ENCODE results near the gene FERD3L.
A peak's percentile ranks its signal among the peaks of the same experiment; 100 is the strongest.

Gene FERD3L

GRCh38 chr7:19117091-19117869 lies 27.9 kb downstream of the FERD3L start, which contains the start of gene TWIST1:
TSS of gene TWIST1 (minus strand) at chr7:19117636. CDS start at chr7:19117321, 315 bp downstream.
- H3K4me2 ChIP-seq (ENCODE audit: low read depth, low read length) = peak within 1 kb of the TSS; percentile 96
- no peaks in the 10 kb centered on the region for H3K9me3 ChIP-seq (replicated peaks; ENCODE audit: insufficient read depth, low read length)
- H3K4me1 ChIP-seq (ENCODE audit: low read length) = 0 out of 2 replicates have a peak, but pooled peaks cover 4% of the 10 kb centered on the region
- no peaks in the 10 kb centered on the region for H4K20me1 ChIP-seq (ENCODE audit: insufficient read depth, low read length)
- H3K27ac ChIP-seq (ENCODE audit: low read length) = no peak within 1 kb of the TSS
- DNase-seq = peak; percentile 59
- no peaks in the 10 kb centered on the region for H3K36me3 ChIP-seq (replicated peaks; ENCODE audit: insufficient read depth, low read length)
- no peaks in the 10 kb centered on the region for H3K79me2 ChIP-seq (ENCODE audit: low read length)
- H2AFZ ChIP-seq (ENCODE audit: low read length) = peak within 1 kb of the TSS; percentile 93
- no peak for TF ChIP-seq EZH2 (optimal IDR thresholded peaks at IDR 0.05; ENCODE audit: low read depth, low read length)
- TF ChIP-seq CTCF (IDR thresholded peaks at IDR 0.05; ENCODE audit: low read length) = no peak
- no peak for TF ChIP-seq EZH2phosphoT487 (IDR thresholded peaks at IDR 0.05; ENCODE audit: low read length)
- no peaks in the 10 kb centered on the region for H3K9me2 ChIP-seq (replicated peaks; ENCODE audit: insufficient read depth, low read length)
- H3K27me3 ChIP-seq (replicated peaks; ENCODE audit: insufficient read depth, low read length) = peaks cover 6% of the 10 kb centered on the region; the same call in 1 of the 2 replicates
- peak within 1 kb of the TSS; percentile 96 for H3K4me3 ChIP-seq (ENCODE audit: low read length)
- no peaks in the 10 kb centered on the region for H3F3A ChIP-seq (ENCODE audit: insufficient read depth, low read length)
- H3K9ac ChIP-seq (ENCODE audit: low read length) = peak within 1 kb of the TSS; percentile 50; the same call in 1 of the 2 replicates

GRCh38 chr7:19116121-19117090 lies 28.8 kb downstream of the FERD3L start:
- H3K9me2 ChIP-seq (replicated peaks; ENCODE audit: insufficient read depth, low read length) = no peaks in the 10 kb centered on the region
- no peaks in the 10 kb centered on the region for H3F3A ChIP-seq (ENCODE audit: insufficient read depth, low read length)

GRCh38 chr7:19114551-19114855 lies 30.7 kb downstream of the FERD3L start:
- H3K27ac ChIP-seq (ENCODE audit: low read length) = no peak overlapping the region
- no peak overlapping the region for H3K4me2 ChIP-seq (ENCODE audit: low read depth, low read length)
- H4K20me1 ChIP-seq (ENCODE audit: insufficient read depth, low read length) = no peaks in the 10 kb centered on the region
- no peaks in the 10 kb centered on the region; the same call in 1 of the 2 replicates for H3K27me3 ChIP-seq (replicated peaks; ENCODE audit: insufficient read depth, low read length)
- no peaks in the 10 kb centered on the region for H3K36me3 ChIP-seq (replicated peaks; ENCODE audit: insufficient read depth, low read length)
- no peaks in the 10 kb centered on the region for H3K9me3 ChIP-seq (replicated peaks; ENCODE audit: insufficient read depth, low read length)
- no peaks in the 10 kb centered on the region for H3K9me2 ChIP-seq (replicated peaks; ENCODE audit: insufficient read depth, low read length)
- H3K9ac ChIP-seq (ENCODE audit: low read length) = no peak overlapping the region
- TF ChIP-seq EZH2phosphoT487 (IDR thresholded peaks at IDR 0.05; ENCODE audit: low read length) (no peak), EZH2 (optimal IDR thresholded peaks at IDR 0.05; ENCODE audit: low read depth, low read length) (no peak), CTCF (IDR thresholded peaks at IDR 0.05; ENCODE audit: low read length) (no peak)
- no peak overlapping the region for H3K4me3 ChIP-seq (ENCODE audit: low read length)
- no peaks in the 10 kb centered on the region for H3F3A ChIP-seq (ENCODE audit: insufficient read depth, low read length)
- no peak for DNase-seq
- H3K4me1 ChIP-seq (ENCODE audit: low read length) = 0 out of 2 replicates have a peak, but pooled peaks cover 4% of the 10 kb centered on the region
- no peak overlapping the region for H2AFZ ChIP-seq (ENCODE audit: low read length)
- no peaks in the 10 kb centered on the region for H3K79me2 ChIP-seq (ENCODE audit: low read length)

More at GRCh38 chr7:19116121-19117090, 28.8 kb downstream of the FERD3L start:
- Histone ChIP-seq H2AFZ (ENCODE audit: low read length) (peak overlapping the region; percentile 93), H3K9ac (ENCODE audit: low read length) (peak overlapping the region; percentile 50; the same call in 1 of the 2 replicates), H3K4me2 (ENCODE audit: low read depth, low read length) (peak overlapping the region; percentile 96), H3K9me3 (replicated peaks; ENCODE audit: insufficient read depth, low read length) (no peaks in the 10 kb centered on the region), H3K4me3 (ENCODE audit: low read length) (peak overlapping the region; percentile 96), H4K20me1 (ENCODE audit: insufficient read depth, low read length) (no peaks in the 10 kb centered on the region), H3K27ac (ENCODE audit: low read length) (no peak overlapping the region), H3K36me3 (replicated peaks; ENCODE audit: insufficient read depth, low read length) (no peaks in the 10 kb centered on the region), H3K4me1 (ENCODE audit: low read length) (0 out of 2 replicates have a peak, but pooled peaks cover 4% of the 10 kb centered on the region), H3K79me2 (ENCODE audit: low read length) (no peaks in the 10 kb centered on the region), H3K27me3 (replicated peaks; ENCODE audit: insufficient read depth, low read length) (peaks cover 6% of the 10 kb centered on the region; the same call in 1 of the 2 replicates)
- TF ChIP-seq EZH2phosphoT487 (IDR thresholded peaks at IDR 0.05; ENCODE audit: low read length) (no peak), EZH2 (optimal IDR thresholded peaks at IDR 0.05; ENCODE audit: low read depth, low read length) (no peak), CTCF (IDR thresholded peaks at IDR 0.05; ENCODE audit: low read length) (no peak)
- peak; percentile 24 for DNase-seq
